CD14-positive monocyte (primary cell): ENCODE results near the gene ANKLE2. TPM values are rescaled to one million over a fixed set of nuclear protein-coding genes. Genes with fewer than 3 reads are reported as not detected.
A peak's percentile ranks its signal among the peaks of the same experiment; 100 is the strongest.

ENCODE experiments used
- DNase-seq, 3 donors: peaks; one replicate each; pipeline ENCODE4 v3.0.0-alpha.2; 2011 to 2022
- H2AFZ ChIP-seq: 2 replicates; pipeline ENCODE4 v1.6.0; 2012; ENCODE audit warnings: mild to moderate bottlenecking, low read depth, low read length, inconsistent platforms; ENCODE audit not compliant: insufficient read depth, poor library complexity, severe bottlenecking
- H3K27ac ChIP-seq, 2 donors: 1 replicate in 1 of 2; 2 replicates in 1 of 2; pipeline ENCODE4 v1.5.1; 2012 to 2013; ENCODE audit warnings: low read length in 2 of 2, control low read depth in 1 of 2, inconsistent platforms in 1 of 2, low read depth in 1 of 2, mild to moderate bottlenecking in 1 of 2
- H3K27me3 ChIP-seq, 2 donors: one replicate each; pipeline versions ENCODE4 v1.6.0 to v1.6.1; 2011 to 2013; ENCODE audit warnings: low read length in 2 of 2; ENCODE audit not compliant: control insufficient read depth in 2 of 2, insufficient read depth in 2 of 2
- H3K36me3 ChIP-seq, 2 donors: replicated peaks in 1 of 2; 1 replicate in 1 of 2; 2 replicates in 1 of 2; pipeline versions ENCODE4 v1.5.1 to v1.6.1; 2012 to 2013; ENCODE audit warnings: low read length in 2 of 2, control low read depth in 1 of 2, inconsistent platforms in 1 of 2, mild to moderate bottlenecking in 1 of 2; ENCODE audit not compliant: insufficient read depth in 2 of 2, control insufficient read depth in 1 of 2
- H3K4me1 ChIP-seq, 2 donors: 1 replicate in 1 of 2; 2 replicates in 1 of 2; pipeline versions ENCODE4 v1.5.1 to v1.6.1; 2012 to 2013; ENCODE audit warnings: low read length in 2 of 2, control low read depth in 1 of 2, inconsistent platforms in 1 of 2, mild to moderate bottlenecking in 1 of 2, moderate library complexity in 1 of 2; ENCODE audit not compliant: insufficient read depth in 2 of 2, control insufficient read depth in 1 of 2
- H3K4me2 ChIP-seq: replicated peaks from 2 replicates; pipeline ENCODE3; 2012; ENCODE audit warnings: low read length, moderate library complexity, mild to moderate bottlenecking; ENCODE audit not compliant: poor library complexity, severe bottlenecking; ENCODE audit errors: extremely low read depth
- H3K4me3 ChIP-seq, 3 experiments: fragments of 200-600 bp in 1 of 3; sonication (generic) in 1 of 3; replicated peaks in 1 of 3; 1 replicate in 2 of 3; 2 replicates in 1 of 3; pipeline ENCODE4 v1.5.1; 2011 to 2013; ENCODE audit warnings: low read length in 3 of 3, mild to moderate bottlenecking in 3 of 3, control low read depth in 2 of 3, low read depth in 2 of 3, inconsistent platforms in 1 of 3, moderate library complexity in 1 of 3
- H3K79me2 ChIP-seq: 2 replicates; pipeline ENCODE4 v1.6.0; 2012; ENCODE audit warnings: mild to moderate bottlenecking, control low read depth, inconsistent platforms, low read length, moderate library complexity; ENCODE audit not compliant: insufficient read depth
- H3K9ac ChIP-seq: 2 replicates; pipeline ENCODE4 v1.6.0; 2017; ENCODE audit warnings: low read length, mild to moderate bottlenecking; ENCODE audit not compliant: insufficient read depth, poor library complexity, severe bottlenecking
- H3K9me3 ChIP-seq, 2 donors: replicated peaks in 1 of 2; 1 replicate in 1 of 2; 2 replicates in 1 of 2; pipeline versions ENCODE4 v1.5.1 to v1.6.1; 2012 to 2013; ENCODE audit warnings: low read length in 2 of 2, control low read depth in 1 of 2; ENCODE audit not compliant: control insufficient read depth in 1 of 2, insufficient read depth in 1 of 2
- H4K20me1 ChIP-seq: 2 replicates; pipeline ENCODE4 v1.6.0; 2012; ENCODE audit warnings: mild to moderate bottlenecking, low read length, control low read depth, moderate library complexity; ENCODE audit not compliant: insufficient read depth
- H3K27ac Mint-ChIP-seq, 7 donors: one replicate each; pipeline ENCODE4 v1.8.0; 2020; ENCODE audit warnings: mild to moderate bottlenecking in 7 of 7, mixed read lengths in 7 of 7, moderate library complexity in 6 of 7, inconsistent platforms in 2 of 7
- H3K27me3 Mint-ChIP-seq, 3 donors: one replicate each; pipeline ENCODE4 v1.8.0; 2021 to 2022; ENCODE audit warnings: low read depth in 3 of 3, mild to moderate bottlenecking in 3 of 3, mixed read lengths in 3 of 3, moderate library complexity in 3 of 3, inconsistent platforms in 1 of 3
- H3K36me3 Mint-ChIP-seq, 2 donors: one replicate each; pipeline ENCODE4 v1.8.0; 2020; ENCODE audit warnings: mixed read lengths in 2 of 2, inconsistent platforms in 1 of 2, mild to moderate bottlenecking in 1 of 2
- H3K4me1 Mint-ChIP-seq: one replicate; pipeline ENCODE4 v1.8.0; 2020; ENCODE audit warnings: mild to moderate bottlenecking, mixed read lengths
- H3K4me3 Mint-ChIP-seq, 2 donors: one replicate each; pipeline ENCODE4 v1.8.0; 2020; ENCODE audit warnings: mild to moderate bottlenecking in 2 of 2, mixed read lengths in 2 of 2, moderate library complexity in 1 of 2
- H3K9me3 Mint-ChIP-seq, 7 donors: one replicate each; pipeline ENCODE4 v1.8.0; 2020 to 2022; ENCODE audit warnings: mixed read lengths in 7 of 7, mild to moderate bottlenecking in 6 of 7, moderate library complexity in 6 of 7, inconsistent platforms in 2 of 7
- WGBS: methylation state at CpG from one replicate; pipeline ENCODE4 v1.1.5; 2013; ENCODE audit warnings: missing lambda C conversion rate; ENCODE audit not compliant: insufficient coverage; 5-methylcytosine and 5-hydroxymethylcytosine counted together
- intact Hi-C, 2 donors: fragments of 100-400 bp; cut with micrococcal nuclease; formaldehyde crosslinking; loops; one replicate each; pipeline versions ENCODE4 v1.15.0 to v1.15.1; 2023
- polyA plus RNA-seq, 3 donors: library from polyadenylated mRNA; depleted of rRNA in 1 of 3; unstranded in 2 of 3; stranded (reverse) in 1 of 3; fragments of 300-500 nt in 2 of 3; fragments of >200 nt in 1 of 3; fragmentation: Illumina TruSeq in 2 of 3; gene quantifications; 1 replicate in 2 of 3; 2 replicates in 1 of 3; pipeline ENCODE4 v1.2.3, GENCODE V29; 2012 to 2021
- TF ChIP-seq, protein P1 (sequence below): fragments of 200-600 bp; IDR thresholded peaks from one replicate; pipeline ENCODE4 v1.8.0; 2022; ENCODE audit warnings: antibody characterized with exemption, mild to moderate bottlenecking

The ANKLE2 gene
- polyA plus RNA-seq, 3 donors: 10.1 to 88.4 (median 15.0) TPM

DNA sequence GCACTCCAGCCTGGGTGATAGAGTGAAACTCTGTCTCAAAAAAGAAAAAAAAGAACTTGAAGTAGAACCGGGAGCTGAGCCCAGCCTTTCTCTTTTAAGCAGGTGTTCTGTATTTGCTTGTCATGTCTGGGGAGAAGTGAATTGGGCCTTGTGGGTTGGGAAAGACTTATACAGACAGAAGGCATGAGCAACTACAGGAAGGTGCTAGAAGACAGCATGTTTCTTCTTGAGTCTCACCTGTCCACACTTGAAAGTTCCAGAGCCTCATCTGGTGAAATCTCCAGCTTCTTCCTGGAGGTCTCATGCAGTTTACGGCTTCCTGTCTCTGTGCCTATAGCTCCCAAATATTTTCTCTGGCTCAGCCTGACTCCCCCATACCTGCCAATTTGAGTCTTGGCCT lies 48.5 kb downstream of the ANKLE2 start:
- WGBS: 68% methylated on average over 2 of the region's 2 CpGs
- Histone ChIP-seq H3K36me3 (peaks cover 24 to 34% of the 10 kb centered on the region in 2 donors), H3K4me3 (no peak overlapping the region), H3K9ac (no peak overlapping the region), H3K27me3 (no peaks in the 10 kb centered on the region), H4K20me1 (peaks cover 8% of the 10 kb centered on the region), H2AFZ (no peak overlapping the region), H3K4me2 (no peak overlapping the region), H3K4me1 (peaks cover 16 to 20% of the 10 kb centered on the region in 2 donors), H3K9me3 (no peaks in the 10 kb centered on the region), H3K79me2 (peaks cover 43% of the 10 kb centered on the region), H3K27ac (no peak overlapping the region)
- Mint-ChIP-seq H3K36me3 (peaks cover 25 to 48% of the 10 kb centered on the region in 2 donors), H3K9me3 (peaks cover 0 to 4% (median 0%) of the 10 kb centered on the region in 7 donors), H3K27me3 (peaks cover 0 to 2% (median 2%) of the 10 kb centered on the region in 3 donors), H3K4me1 (peaks cover 15% of the 10 kb centered on the region), H3K4me3 (no peak overlapping the region), H3K27ac (no peak overlapping the region)
- intact Hi-C loops: loop anchor here in 1 of 2 donors (5.0 to 10.0 kb wide), 2 partner anchors 49 to 112 kb away; partner anchors contain the start of genes ANKLE2 and GOLGA3
- TF ChIP-seq, protein P1, sequence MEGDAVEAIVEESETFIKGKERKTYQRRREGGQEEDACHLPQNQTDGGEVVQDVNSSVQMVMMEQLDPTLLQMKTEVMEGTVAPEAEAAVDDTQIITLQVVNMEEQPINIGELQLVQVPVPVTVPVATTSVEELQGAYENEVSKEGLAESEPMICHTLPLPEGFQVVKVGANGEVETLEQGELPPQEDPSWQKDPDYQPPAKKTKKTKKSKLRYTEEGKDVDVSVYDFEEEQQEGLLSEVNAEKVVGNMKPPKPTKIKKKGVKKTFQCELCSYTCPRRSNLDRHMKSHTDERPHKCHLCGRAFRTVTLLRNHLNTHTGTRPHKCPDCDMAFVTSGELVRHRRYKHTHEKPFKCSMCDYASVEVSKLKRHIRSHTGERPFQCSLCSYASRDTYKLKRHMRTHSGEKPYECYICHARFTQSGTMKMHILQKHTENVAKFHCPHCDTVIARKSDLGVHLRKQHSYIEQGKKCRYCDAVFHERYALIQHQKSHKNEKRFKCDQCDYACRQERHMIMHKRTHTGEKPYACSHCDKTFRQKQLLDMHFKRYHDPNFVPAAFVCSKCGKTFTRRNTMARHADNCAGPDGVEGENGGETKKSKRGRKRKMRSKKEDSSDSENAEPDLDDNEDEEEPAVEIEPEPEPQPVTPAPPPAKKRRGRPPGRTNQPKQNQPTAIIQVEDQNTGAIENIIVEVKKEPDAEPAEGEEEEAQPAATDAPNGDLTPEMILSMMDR: no peak
- DNase-seq: no peak

DNA sequence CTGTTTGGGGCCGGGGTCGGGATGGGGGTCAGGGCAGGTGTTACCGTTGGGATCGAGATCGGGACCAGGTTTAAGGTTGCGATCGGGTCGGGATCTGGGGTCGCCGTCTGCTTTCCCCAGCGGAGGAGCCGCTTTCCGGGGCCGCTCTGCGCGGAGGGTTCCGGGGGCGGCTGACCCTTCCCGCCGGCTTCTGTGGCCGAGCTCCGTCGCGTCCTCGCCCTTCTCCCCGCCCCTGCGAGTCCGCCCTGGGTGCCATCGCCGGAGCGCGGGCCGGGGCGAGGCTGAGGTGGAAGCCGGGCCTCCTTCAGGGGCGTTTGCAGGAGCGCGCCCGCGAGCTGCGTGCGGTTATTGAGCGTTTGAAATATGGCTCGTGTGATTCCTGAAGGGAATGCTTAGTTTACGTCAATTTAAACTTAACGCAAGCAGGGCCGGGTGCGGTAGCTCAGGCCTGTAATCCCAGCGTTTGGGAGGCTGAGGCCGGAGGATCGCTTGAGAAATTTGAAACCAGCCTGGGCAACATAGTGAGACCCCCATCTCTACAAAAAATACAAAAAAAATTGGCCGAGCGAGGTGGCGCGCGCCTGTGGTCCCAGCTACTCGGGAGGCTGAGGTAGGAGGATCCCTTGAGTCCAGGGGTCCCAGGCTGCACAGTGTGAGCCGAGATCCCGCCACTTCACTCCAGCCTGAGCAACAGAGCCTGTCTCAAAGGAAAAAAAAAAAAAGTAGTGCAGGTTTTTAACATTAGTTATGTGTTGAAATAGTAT lies 50.4 kb downstream of the ANKLE2 start:
- Histone ChIP-seq H3K4me1 (peaks cover 16 to 20% of the 10 kb centered on the region in 2 donors), H3K27ac (peak overlapping the region in 1 of 2 donors; percentile 36), H3K9ac (peak overlapping the region; percentile 78), H3K4me2 (peak overlapping the region; percentile 94), H3K27me3 (no peaks in the 10 kb centered on the region), H3K9me3 (no peaks in the 10 kb centered on the region), H3K4me3 (peak overlapping the region; percentile 56 to 97 (median 62)), H3K36me3 (peaks cover 9 to 16% of the 10 kb centered on the region in 2 donors), H3K79me2 (peaks cover 43% of the 10 kb centered on the region), H4K20me1 (peaks cover 8% of the 10 kb centered on the region), H2AFZ (peak overlapping the region; percentile 83)
- DNase-seq: peak in 1 of 3 donors; percentile 4
- Mint-ChIP-seq H3K4me3 (peak overlapping the region; percentile 78 to 85), H3K27me3 (peaks cover 0 to 2% (median 2%) of the 10 kb centered on the region in 3 donors), H3K27ac (peak overlapping the region in 3 of 7 donors; percentile 25 to 88 (median 30)), H3K4me1 (peaks cover 15% of the 10 kb centered on the region), H3K36me3 (peaks cover 11 to 29% of the 10 kb centered on the region in 2 donors), H3K9me3 (peaks cover 0 to 2% (median 0%) of the 10 kb centered on the region in 7 donors)
- intact Hi-C loops: loop anchor here in 1 of 2 donors (5.0 to 10.0 kb wide), 2 partner anchors 51 to 114 kb away; partner anchors contain the start of genes ANKLE2 and GOLGA3
- WGBS: 2% methylated on average over 50 of the region's 59 CpGs
- TF ChIP-seq, protein P1: no peak
